Kidney (tissue), 14 donors: Measurements from ENCODE around the gene SLC4A7. TPM values are rescaled to one million over a fixed set of nuclear protein-coding genes. Genes with fewer than 3 reads are reported as not detected.

ENCODE experiments used
- DNase-seq, 5 donors: peaks; one replicate each; pipeline ENCODE4 v3.0.0-alpha.2; 2013 to 2020
- FAIRE-seq: peaks from 2 replicates; lab custom pipeline; 2012; peaks lifted over from hg19 to GRCh38; lab: Jason Lieb, UNC
- H3K27ac ChIP-seq, 2 donors: one replicate each; pipeline ENCODE4 v1.7.0; 2013; ENCODE audit warnings: low read depth in 2 of 2, low read length in 2 of 2, inconsistent platforms in 1 of 2
- H3K27me3 ChIP-seq: one replicate; pipeline ENCODE4 v1.7.1; 2013; ENCODE audit warnings: low read length, inconsistent platforms; ENCODE audit not compliant: control insufficient read depth, insufficient read depth
- H3K36me3 ChIP-seq, 3 donors: one replicate each; pipeline versions ENCODE4 v1.7.0 to v1.7.1; 2013; ENCODE audit warnings: low read length in 3 of 3, control low read depth in 1 of 3, inconsistent platforms in 1 of 3; ENCODE audit not compliant: insufficient read depth in 3 of 3, control insufficient read depth in 2 of 3
- H3K4me1 ChIP-seq, 3 donors: one replicate each; pipeline versions ENCODE4 v1.7.0 to v1.7.1; 2013; ENCODE audit warnings: low read length in 3 of 3, inconsistent platforms in 1 of 3, low read depth in 1 of 3; ENCODE audit not compliant: control insufficient read depth in 2 of 3, insufficient read depth in 2 of 3
- H3K4me3 ChIP-seq, 3 donors: one replicate each; pipeline versions ENCODE4 v1.7.0 to v1.8.1; 2013; ENCODE audit warnings: low read length in 3 of 3, control low read depth in 1 of 3, inconsistent platforms in 1 of 3
- H3K9ac ChIP-seq, 3 donors: one replicate each; pipeline versions ENCODE4 v1.7.0 to v1.7.1; 2013; ENCODE audit warnings: low read length in 3 of 3, control low read depth in 1 of 3, inconsistent platforms in 1 of 3
- H3K9me3 ChIP-seq, 3 donors: one replicate each; pipeline versions ENCODE4 v1.7.0 to v1.7.1; 2013; ENCODE audit warnings: low read length in 3 of 3, control low read depth in 1 of 3, inconsistent platforms in 1 of 3; ENCODE audit not compliant: control insufficient read depth in 2 of 3, insufficient read depth in 1 of 3
- intact Hi-C: fragments of 100-400 bp; cut with DNase I; formaldehyde crosslinking; loops from one replicate; pipeline ENCODE4 v1.11.1; 2022
- polyA plus RNA-seq: library from polyadenylated mRNA; stranded (reverse); fragments of 350-450 nt; fragmentation: Illumina TruSeq; extraction: RNeasy Lipid Tissue Mini Kit (QIAGEN cat#74804); gene quantifications from one replicate; pipeline ENCODE4 v1.2.3, GENCODE V29; 2014; ENCODE audit warnings: low read depth, low replicate concordance; ENCODE audit not compliant: insufficient read depth
- total RNA-seq: library from RNA; stranded (reverse); fragmentation: NEBNext Ultra II Directional; extraction: Animal tissue kit (Norgen Biotek cat#: 25700); gene quantifications from one replicate; pipeline ENCODE4 v1.2.1, GENCODE V29; 2021
- TF ChIP-seq, protein P1 (sequence below): IDR thresholded peaks from 3 replicates; pipeline ENCODE4 v1.5.1; 2012; ENCODE audit warnings: mild to moderate bottlenecking, moderate library complexity, borderline replicate concordance; ENCODE audit not compliant: insufficient read depth; ENCODE audit errors: extremely low read depth
- donor health status: control.
- donor health status: control.
- donor health status: control.
- donor health status: control.
- donor health status: control.
- donor health status: DM: yes; HTN: yes; CAD: no.
- donor health status: Normal renal cell carcinoma (clear cell type).

The SLC4A7 gene
- total and polyA plus RNA-seq, 2 donors from 2014 or later: 3.5 to 47.5 TPM

DNA sequence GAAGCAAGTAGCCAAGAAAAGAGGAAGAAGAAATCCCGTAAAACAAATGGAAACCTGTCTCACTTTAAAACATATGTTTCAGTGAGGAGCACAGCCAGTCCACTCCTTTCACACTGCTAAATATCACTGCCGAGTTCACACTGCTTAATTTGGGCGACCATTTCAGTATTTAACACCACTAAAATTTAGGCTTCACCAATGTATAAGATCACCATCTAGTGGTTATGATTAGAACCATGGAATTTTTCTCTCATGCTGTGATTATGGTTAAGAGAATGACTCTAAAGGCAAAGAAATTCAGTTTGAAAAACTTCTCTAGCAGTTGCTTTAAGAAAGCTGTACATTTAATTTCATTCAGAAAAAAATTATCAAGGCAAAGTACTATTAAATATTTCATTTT, 16.6 kb downstream of the SLC4A7 start:
- TF ChIP-seq, protein P1, sequence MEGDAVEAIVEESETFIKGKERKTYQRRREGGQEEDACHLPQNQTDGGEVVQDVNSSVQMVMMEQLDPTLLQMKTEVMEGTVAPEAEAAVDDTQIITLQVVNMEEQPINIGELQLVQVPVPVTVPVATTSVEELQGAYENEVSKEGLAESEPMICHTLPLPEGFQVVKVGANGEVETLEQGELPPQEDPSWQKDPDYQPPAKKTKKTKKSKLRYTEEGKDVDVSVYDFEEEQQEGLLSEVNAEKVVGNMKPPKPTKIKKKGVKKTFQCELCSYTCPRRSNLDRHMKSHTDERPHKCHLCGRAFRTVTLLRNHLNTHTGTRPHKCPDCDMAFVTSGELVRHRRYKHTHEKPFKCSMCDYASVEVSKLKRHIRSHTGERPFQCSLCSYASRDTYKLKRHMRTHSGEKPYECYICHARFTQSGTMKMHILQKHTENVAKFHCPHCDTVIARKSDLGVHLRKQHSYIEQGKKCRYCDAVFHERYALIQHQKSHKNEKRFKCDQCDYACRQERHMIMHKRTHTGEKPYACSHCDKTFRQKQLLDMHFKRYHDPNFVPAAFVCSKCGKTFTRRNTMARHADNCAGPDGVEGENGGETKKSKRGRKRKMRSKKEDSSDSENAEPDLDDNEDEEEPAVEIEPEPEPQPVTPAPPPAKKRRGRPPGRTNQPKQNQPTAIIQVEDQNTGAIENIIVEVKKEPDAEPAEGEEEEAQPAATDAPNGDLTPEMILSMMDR: peak; percentile 42
- peak; percentile 72 for FAIRE-seq
- H3K9ac ChIP-seq: no peak overlapping the region
- DNase-seq: peak in 2 of 5 donors; percentile 46 to 58
- no peaks in the 10 kb centered on the region for H3K36me3 ChIP-seq
- H3K9me3 ChIP-seq: no peaks in the 10 kb centered on the region
- no peaks in the 10 kb centered on the region for H3K27me3 ChIP-seq
- no peaks in the 10 kb centered on the region for H3K4me1 ChIP-seq
- intact Hi-C loops: no loop called here
- H3K4me3 ChIP-seq: peak overlapping the region in 1 of 3 donors; percentile 61
- H3K27ac ChIP-seq: no peak overlapping the region

DNA sequence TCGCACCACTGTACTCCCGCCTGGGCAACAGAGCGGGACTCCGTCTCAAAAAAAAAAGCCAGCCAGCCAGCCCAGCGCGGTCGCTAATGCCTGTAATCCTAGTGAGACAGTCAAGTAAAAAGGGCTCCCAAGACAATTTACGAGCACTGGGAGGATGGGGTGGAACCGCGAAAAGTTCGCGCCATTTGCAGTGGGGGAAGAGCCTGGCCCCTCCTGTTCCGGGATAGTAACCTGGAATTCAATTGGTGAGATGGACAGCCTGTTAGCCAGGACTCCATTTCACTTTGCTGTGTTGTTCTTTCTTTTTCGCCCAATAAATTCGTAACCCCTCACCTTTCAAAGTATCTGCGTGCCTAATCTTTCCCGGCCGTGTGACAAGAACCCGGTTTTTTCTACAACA, 19.5 kb downstream of the SLC4A7 start:
- FAIRE-seq: no peak
- intact Hi-C loops: no loop called here

DNA sequence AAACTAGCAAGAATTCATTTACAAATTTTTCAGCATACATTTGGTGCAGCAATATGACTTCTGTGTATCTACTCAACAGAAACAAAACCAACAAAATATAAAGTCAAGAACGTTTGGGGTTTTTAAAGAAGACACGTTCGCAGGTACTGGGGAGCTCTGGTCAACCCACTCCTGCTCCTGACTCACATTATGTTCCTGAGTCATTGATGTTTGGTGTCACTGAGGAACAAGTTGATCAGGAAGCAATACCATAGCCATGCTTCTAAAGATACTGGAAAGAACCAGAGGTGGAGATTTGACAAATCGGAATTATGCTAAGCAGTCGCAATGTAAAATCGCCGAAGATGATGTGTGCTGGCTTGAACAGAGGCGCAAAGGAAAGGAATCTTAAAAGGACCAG, 22.0 kb downstream of the SLC4A7 start:
- H3K27ac ChIP-seq: no peak overlapping the region
- no peak overlapping the region for H3K4me3 ChIP-seq
- TF ChIP-seq, protein P1: no peak
- H3K9ac ChIP-seq: no peak overlapping the region
- no peaks in the 10 kb centered on the region for H3K9me3 ChIP-seq
- intact Hi-C loops: no loop called here
- DNase-seq (no peak), FAIRE-seq (no peak)
- no peaks in the 10 kb centered on the region for H3K36me3 ChIP-seq
- no peaks in the 10 kb centered on the region for H3K27me3 ChIP-seq
- H3K4me1 ChIP-seq: no peaks in the 10 kb centered on the region

More for the DNA sequence above, 19.5 kb downstream of the SLC4A7 start:
- Histone ChIP-seq H3K27me3 (no peaks in the 10 kb centered on the region), H3K9ac (no peak overlapping the region), H3K27ac (no peak overlapping the region), H3K4me3 (no peak overlapping the region), H3K4me1 (no peaks in the 10 kb centered on the region), H3K36me3 (no peaks in the 10 kb centered on the region), H3K9me3 (no peaks in the 10 kb centered on the region)
- TF ChIP-seq, protein P1: no peak
- no peak for DNase-seq

DNA sequence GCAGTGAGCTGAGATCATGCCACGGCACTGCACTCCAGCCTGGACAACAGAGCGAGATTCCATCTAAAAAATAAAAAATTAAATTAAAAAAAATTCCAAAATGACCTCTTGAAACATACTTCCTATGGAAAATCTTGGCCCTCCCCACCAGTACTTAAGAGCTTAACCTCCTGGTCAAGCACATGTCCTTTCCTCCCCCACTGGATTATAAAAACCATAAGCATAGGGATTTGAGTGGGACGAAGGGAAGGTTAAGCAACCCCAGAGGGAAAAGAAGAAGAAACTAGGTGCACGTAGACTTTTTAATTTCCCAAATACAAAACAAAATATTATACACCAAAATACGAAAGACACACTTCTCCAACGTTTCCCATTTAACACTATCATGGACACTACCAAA, 25.3 kb downstream of the SLC4A7 start:
- H3K4me3 ChIP-seq: no peak overlapping the region
- TF ChIP-seq, protein P1: no peak
- no peak for FAIRE-seq
- intact Hi-C loops: no loop called here
- H3K9me3 ChIP-seq: no peaks in the 10 kb centered on the region
- no peak overlapping the region for H3K27ac ChIP-seq
- no peaks in the 10 kb centered on the region for H3K4me1 ChIP-seq
- no peaks in the 10 kb centered on the region for H3K36me3 ChIP-seq
- DNase-seq: no peak
- H3K27me3 ChIP-seq: no peaks in the 10 kb centered on the region
- H3K9ac ChIP-seq: no peak overlapping the region
